Stimulated activated CD4-positive, alpha-beta T cell treated with anti-CD3 and anti-CD28 coated beads, TNF-alpha, amount 100 ng/mL, for 4 hours (primary cell): ENCODE results near the gene GLYAT.
"Not testable (repeated sequence)": the region's sequence is repeated elsewhere in the genome, so short reads cannot be mapped to it uniquely, and the experiment has no call there.

Experiments
- DNase-seq, 3 experiments: peaks; one replicate each; pipeline ENCODE4 v3.0.0-alpha.2; 2020; ENCODE audit warnings: low read depth in 3 of 3

The GLYAT gene

GRCh38 chr11:58742981-58743880, 11.5 kb upstream of the GLYAT start:
- no peak for DNase-seq

- no peak for DNase-seq
Measured at GRCh38 chr11:58742140-58742539, 10.4 kb upstream of the GLYAT start.

- no peak for DNase-seq
Measured at GRCh38 chr11:58741127-58741526, 9.4 kb upstream of the GLYAT start.

- no peak for DNase-seq
Measured at GRCh38 chr11:58740447-58740846, 8.7 kb upstream of the GLYAT start.

- no peak for DNase-seq
Measured at GRCh38 chr11:58739725-58740430, 8.1 kb upstream of the GLYAT start.

GRCh38 chr11:58734681-58735490, 3.1 kb upstream of the GLYAT start:
- DNase-seq: no peak

- DNase-seq: no peak
Measured at GRCh38 chr11:58730507-58731089, 1.1 kb downstream of the GLYAT start.

- DNase-seq: no peak
Measured at GRCh38 chr11:58727415-58727797, 4.3 kb downstream of the GLYAT start.

- no peak for DNase-seq
Measured at GRCh38 chr11:58726737-58727414, 4.9 kb downstream of the GLYAT start.

GRCh38 chr11:58719406-58720117, 12.2 kb downstream of the GLYAT start:
- DNase-seq: no peak

GRCh38 chr11:58712531-58712930, 19.2 kb downstream of the GLYAT start:
- no peak for DNase-seq

GRCh38 chr11:58711832-58712231, 19.9 kb downstream of the GLYAT start:
- DNase-seq: no peak

- no peak for DNase-seq
Measured at GRCh38 chr11:58707767-58708166, 24.0 kb downstream of the GLYAT start.

GRCh38 chr11:58696825-58697224, 34.9 kb downstream of the GLYAT start:
- not testable (repeated sequence) for DNase-seq

- DNase-seq: no peak
Measured at GRCh38 chr11:58693026-58693425, 38.7 kb downstream of the GLYAT start.

- DNase-seq: no peak
Measured at GRCh38 chr11:58691675-58692074, 40.1 kb downstream of the GLYAT start.

- no peak for DNase-seq
Measured at GRCh38 chr11:58688789-58689503, 42.8 kb downstream of the GLYAT start.

- no peak for DNase-seq
Measured at GRCh38 chr11:58685973-58686722, 45.6 kb downstream of the GLYAT start.

GRCh38 chr11:58682660-58683059, 49.1 kb downstream of the GLYAT start:
- not testable (repeated sequence) for DNase-seq
